ENCODE data around the gene SETSIP.
"Not testable (repeated sequence)": the region's sequence is repeated elsewhere in the genome, so short reads cannot be mapped to it uniquely, and the experiment has no call there.

Gene SETSIP, protein sequence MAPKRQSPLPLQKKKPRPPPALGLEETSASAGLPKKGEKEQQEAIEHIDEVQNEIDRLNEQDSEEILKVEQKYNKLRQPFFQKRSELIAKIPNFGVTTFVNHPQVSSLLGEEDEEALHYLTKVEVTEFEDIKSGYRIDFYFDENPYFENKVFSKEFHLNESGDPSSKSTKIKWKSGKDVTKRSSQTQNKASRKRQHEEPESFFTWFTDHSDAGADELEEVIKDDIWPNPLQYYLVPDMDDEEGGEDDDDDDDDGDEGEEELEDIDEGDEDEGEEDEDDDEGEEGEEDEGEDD

DNA sequence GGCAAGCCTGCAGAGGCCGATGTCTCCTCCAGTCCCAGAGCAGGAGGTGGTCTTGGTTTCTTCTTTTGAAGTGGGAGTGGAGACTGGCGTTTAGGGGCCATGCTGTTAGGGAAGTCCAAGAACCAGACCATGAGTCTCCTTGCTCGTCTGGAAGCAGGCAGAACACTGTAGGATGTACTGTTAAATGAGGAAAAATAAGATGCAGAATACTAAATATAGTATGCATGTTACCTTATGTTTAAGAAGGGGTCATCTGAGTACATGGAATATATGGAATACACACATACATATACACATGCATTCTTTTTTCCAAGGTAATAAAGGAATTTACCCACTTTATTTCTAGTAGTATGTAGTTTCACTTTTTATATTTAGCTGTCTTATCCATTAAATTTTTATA, at the start of gene SETSIP:
Gene SETSIP, minus strand, starts transcription at position 101 of the 400 bp plus-strand sequence. Its CDS starts 0 bp downstream, at position 101.
- in situ Hi-C loops (cut with MboI; ENCODE audit: low sequenced_read_pairs) = no loop called here

DNA sequence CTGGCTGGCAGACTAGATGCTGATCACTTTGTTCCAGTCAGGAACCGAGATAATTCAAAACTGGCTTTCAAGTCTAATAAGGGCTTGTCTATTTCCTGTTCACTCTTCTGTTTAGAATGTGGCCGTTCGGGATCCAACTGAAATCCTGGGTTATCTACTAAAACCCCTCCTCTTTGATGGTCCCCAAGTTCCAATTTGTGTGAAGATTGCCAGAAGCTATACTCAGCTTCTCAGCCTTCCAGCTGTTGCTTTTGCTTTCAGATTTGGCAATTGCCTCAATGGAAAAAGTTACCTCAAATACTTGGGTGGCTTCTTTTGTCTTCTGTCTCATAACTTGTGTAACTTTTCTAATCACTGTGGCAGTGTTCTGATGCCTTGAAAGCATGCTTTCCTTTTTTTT, 48.7 kb upstream of the SETSIP start:
- in situ Hi-C loops (cut with MboI; ENCODE audit: low sequenced_read_pairs) = no loop called here

- in situ Hi-C loops (cut with MboI; ENCODE audit: low sequenced_read_pairs) = no loop called here
These were observed 43.6 kb upstream of the SETSIP start for GRCh38 chr1:92118826-92119225.

- in situ Hi-C loops (cut with MboI; ENCODE audit: low sequenced_read_pairs) = no loop called here
These were observed 42.3 kb upstream of the SETSIP start for GRCh38 chr1:92117526-92117925.

DNA sequence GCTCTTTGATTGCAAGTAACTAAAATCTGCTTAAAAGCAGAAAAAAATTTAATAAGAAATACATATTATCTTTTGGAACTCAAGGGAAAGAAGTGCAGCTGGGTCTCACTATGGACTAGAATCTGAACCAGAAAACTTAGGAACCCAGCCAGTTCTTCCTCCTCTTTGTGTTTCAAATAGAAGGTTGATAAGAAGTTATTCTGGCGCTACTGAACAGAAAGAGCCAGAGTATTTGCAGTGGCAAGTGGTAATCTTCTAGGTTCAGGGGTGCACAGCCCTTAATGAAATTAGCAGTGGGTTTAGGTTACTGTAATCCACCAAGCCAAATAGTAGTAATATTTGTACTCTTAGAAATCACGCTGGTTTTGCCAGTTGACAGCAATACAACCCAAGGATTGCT, 33.4 kb upstream of the SETSIP start:
- in situ Hi-C loops (cut with MboI; ENCODE audit: low sequenced_read_pairs) = no loop called here

GRCh38 chr1:92105546-92106081, 30.4 kb upstream of the SETSIP start:
- in situ Hi-C loops (cut with MboI; ENCODE audit: low sequenced_read_pairs) = no loop called here

GRCh38 chr1:92096317-92096716, 21.1 kb upstream of the SETSIP start:
- in situ Hi-C loops (cut with MboI; ENCODE audit: low sequenced_read_pairs) = no loop called here

- in situ Hi-C loops (cut with MboI; ENCODE audit: low sequenced_read_pairs) = no loop called here
These were observed 20.7 kb upstream of the SETSIP start for GRCh38 chr1:92095874-92096273.

DNA sequence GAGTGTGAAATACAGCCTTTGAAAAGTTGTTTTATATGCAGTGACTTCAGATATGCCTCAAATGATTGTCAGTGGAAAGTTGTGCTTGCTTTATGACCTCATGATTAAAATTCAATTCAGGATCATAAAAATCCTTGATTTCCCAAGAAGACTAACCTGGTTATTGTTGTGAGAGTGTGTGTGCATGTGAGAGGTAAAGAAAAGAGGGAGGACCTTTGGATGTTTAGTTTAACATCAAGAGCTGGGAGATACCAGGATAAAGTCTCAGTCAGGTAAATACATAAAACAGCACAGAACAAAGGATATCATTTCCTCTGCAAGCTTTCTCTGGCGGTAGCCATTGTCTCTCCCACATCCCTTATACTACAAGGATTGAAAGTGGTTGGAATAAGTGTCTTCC, 19.4 kb upstream of the SETSIP start:
- in situ Hi-C loops (cut with MboI; ENCODE audit: low sequenced_read_pairs) = no loop called here

DNA sequence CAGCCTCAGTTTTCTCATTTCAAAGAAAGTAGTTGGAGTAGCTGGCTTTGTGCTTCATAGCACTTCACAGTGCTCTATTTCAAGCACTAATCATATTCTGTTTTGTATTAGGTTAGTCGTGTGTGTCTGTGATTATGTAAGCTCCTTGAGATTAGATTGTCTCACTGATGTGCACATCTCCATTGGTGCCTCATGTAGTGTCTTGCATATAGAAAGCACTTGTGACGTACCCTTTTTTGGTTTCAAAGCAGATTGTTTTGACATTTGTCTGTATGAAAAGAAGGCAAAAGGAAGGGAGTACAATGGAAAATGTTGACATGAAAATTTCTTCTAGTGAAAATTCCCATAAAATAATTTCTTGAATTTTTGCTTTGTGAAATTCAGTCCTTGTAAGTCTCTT, 18.9 kb upstream of the SETSIP start:
- in situ Hi-C loops (cut with MboI; ENCODE audit: low sequenced_read_pairs) = no loop called here

GRCh38 chr1:92091625-92092024, 16.4 kb upstream of the SETSIP start:
- in situ Hi-C loops (cut with MboI; ENCODE audit: low sequenced_read_pairs) = no loop called here

- in situ Hi-C loops (cut with MboI; ENCODE audit: low sequenced_read_pairs) = no loop called here
These were observed 12.3 kb upstream of the SETSIP start for GRCh38 chr1:92087542-92087941.

- in situ Hi-C loops (cut with MboI; ENCODE audit: low sequenced_read_pairs) = no loop called here
These were observed 10.5 kb upstream of the SETSIP start for GRCh38 chr1:92085727-92086126.

GRCh38 chr1:92084651-92085050, 9.4 kb upstream of the SETSIP start:
- in situ Hi-C loops (cut with MboI; ENCODE audit: low sequenced_read_pairs) = no loop called here

GRCh38 chr1:92081031-92081430, 5.8 kb upstream of the SETSIP start:
- in situ Hi-C loops (cut with MboI; ENCODE audit: low sequenced_read_pairs) = no loop called here

DNA sequence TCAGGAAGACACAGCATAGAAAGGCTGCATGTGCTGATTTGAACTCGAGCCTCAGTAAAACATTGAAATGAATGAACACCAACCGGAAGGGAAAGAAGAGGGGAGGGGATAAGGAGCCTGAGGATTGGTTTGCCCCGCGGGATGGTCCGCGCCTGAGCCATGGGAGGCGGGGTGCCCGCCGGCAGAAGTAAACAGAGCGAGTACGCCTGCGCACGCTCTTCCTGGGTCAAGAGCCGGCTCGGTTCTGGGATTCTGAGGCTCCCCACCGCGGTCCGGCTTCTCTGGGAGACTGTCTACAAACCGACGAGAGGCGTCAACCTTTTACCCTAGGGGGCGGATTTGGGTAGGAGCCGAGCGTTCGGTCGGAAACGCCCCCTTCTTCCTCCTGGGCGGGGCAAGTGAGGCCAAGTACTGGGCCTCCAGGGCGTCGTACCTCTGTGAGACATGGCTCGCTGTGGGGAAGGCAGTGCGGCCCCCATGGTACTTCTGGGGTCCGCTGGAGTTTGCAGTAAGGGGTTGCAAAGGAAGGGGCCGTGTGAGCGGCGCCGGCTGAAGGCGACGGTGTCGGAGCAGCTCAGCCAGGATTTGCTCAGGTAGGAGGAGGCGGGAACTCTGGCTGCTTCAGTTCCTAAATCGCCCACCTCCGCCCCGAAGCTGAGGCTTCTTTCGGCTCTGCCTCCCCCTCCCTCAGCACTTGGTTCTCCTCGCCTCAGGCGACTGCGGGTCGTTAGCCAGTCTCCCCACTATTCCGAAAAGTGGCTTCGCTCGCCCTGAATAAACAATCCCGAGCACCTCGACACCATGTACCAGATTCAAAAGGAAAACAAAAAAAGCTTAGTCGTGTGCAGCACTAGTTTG, 5.1 kb upstream of the SETSIP start, which contains the start of gene BTBD8:
Gene BTBD8, plus strand, starts transcription at position 218 of the 858 bp plus-strand sequence. Its CDS starts 227 bp downstream, at position 445.
- in situ Hi-C loops (cut with MboI; ENCODE audit: low sequenced_read_pairs) = no loop called here

- in situ Hi-C loops (cut with MboI; ENCODE audit: low sequenced_read_pairs) = no loop called here
These were observed 4.2 kb upstream of the SETSIP start for GRCh38 chr1:92079441-92079840.

GRCh38 chr1:92078077-92078476, 2.9 kb upstream of the SETSIP start:
- in situ Hi-C loops (cut with MboI; ENCODE audit: low sequenced_read_pairs) = not testable (repeated sequence)

GRCh38 chr1:92076363-92076762, 1.2 kb upstream of the SETSIP start:
- in situ Hi-C loops (cut with MboI; ENCODE audit: low sequenced_read_pairs) = no loop called here

DNA sequence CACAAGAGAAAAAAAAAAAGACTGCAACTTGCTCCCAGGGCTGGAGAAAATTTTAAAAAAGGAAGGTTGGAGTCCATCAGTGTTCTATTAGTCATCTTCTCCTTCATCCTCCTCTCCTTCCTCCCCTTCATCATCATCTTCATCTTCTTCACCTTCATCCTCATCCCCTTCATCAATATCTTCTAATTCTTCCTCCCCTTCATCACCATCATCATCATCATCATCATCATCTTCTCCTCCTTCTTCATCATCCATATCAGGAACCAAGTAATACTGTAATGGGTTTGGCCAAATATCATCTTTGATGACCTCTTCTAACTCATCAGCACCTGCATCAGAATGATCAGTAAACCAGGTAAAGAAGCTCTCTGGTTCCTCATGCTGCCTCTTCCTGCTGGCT, 765 bp downstream of the SETSIP start:
- in situ Hi-C loops (cut with MboI; ENCODE audit: low sequenced_read_pairs) = not testable (repeated sequence)

DNA sequence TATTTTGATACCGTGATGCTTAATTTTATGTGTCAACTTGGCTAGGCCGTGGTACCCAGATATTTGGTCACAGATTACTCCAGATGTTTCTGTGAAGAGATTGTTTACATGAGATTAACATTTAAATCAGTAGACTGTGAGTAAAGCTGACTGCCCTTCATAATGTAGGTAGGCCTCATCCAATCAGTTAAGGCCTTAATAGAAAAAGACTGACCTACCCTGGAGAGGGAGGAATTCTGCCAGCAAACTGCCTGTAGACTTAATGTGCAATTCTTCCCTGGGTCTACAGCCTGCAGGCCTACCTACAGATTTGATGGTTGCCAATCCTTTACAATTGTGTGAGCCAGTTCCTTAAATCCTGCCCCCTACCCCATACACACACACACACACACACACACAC, 4.3 kb downstream of the SETSIP start:
- in situ Hi-C loops (cut with MboI; ENCODE audit: low sequenced_read_pairs) = no loop called here

DNA sequence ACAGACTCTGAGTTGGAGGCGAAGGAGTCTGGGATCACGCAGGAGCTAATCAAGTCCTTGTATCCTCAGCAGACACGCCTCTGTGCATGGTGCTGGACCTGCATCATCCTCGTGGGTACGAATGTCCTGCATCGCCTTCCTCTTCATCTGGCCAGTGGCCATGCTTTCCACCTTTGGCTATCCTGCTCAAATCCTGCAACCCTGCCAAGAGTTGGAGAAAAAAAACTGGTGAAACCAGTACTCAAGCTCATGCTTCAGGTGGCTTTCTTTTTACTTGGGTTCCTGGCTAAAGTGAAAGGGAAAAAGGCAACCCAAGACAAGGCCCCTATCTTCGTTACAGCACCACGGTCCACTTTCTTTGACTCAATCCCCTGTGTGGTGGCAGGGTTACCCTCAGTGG, 8.9 kb downstream of the SETSIP start:
- in situ Hi-C loops (cut with MboI; ENCODE audit: low sequenced_read_pairs) = no loop called here
